NCI-H2196 (cell line): ENCODE measurements around the gene MYZAP.

Experiments
- DNase-seq: peaks from one replicate; lab custom pipeline; 2025; ENCODE audit not compliant: unreplicated experiment; lab: John Stamatoyannopoulos, UW

Gene MYZAP

GRCh38 chr15:57690341-57690966 is 98.8 kb downstream of the MYZAP start:
- DNase-seq = no peak

DNA sequence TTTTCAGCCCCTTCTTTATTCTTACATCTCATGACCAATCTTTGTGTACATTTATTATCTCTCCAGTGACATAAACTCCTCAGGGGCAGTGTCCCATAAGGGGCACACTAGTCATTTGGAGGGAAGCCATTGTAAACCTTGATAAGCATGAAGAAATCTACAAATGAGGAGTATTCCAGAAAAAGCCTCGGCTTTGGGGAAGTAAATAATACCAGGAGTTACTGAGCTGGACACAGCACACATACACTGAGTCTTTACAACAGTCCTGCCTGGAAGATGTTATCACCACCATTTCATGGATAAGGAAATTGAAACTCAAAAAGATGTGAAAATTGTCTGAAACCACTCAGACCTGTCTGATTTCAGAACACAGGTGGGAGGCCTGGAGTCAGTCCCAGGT is 99.4 kb downstream of the MYZAP start:
- no peak for DNase-seq

DNA sequence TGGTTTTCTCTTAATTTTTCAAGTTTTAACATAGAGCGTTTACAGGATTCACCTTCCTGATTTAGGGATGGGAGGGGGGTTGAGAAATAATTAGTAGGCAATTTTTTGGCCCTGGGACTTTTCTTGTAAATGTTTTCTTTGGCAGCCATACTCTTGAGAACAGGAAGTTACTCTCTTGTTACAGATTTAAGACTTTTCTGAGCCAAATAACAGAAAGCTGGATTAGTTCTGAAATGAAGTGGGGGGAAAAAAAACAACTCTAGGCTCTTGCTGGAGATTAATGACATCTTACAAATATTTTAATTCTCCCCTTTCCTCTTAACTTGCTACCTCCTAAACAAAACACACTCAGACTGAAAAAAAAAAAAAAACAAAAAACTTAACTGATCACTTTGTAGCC is 101.0 kb downstream of the MYZAP start:
- DNase-seq = no peak

GRCh38 chr15:57694279-57694678 is 102.6 kb downstream of the MYZAP start:
- DNase-seq = no peak

DNA sequence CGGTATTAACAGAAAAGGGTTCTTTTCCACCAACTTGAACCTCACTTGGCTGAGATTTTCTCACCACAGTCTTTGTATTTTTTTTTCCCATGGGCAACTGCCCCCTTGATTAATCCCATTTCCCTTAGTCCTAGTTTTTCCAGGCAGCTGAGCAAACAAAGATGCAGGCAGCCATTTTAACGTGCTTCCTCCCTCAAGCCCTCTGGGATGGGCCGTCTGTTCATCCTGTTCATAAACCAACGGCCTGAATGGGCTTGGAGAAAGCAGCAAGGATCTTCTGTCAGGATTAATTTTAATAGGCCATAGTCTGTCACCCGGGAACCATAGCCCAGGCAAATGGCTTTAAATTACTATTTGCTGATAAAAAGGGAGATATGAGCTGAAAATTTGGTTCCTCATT is 104.4 kb downstream of the MYZAP start:
- DNase-seq = no peak

DNA sequence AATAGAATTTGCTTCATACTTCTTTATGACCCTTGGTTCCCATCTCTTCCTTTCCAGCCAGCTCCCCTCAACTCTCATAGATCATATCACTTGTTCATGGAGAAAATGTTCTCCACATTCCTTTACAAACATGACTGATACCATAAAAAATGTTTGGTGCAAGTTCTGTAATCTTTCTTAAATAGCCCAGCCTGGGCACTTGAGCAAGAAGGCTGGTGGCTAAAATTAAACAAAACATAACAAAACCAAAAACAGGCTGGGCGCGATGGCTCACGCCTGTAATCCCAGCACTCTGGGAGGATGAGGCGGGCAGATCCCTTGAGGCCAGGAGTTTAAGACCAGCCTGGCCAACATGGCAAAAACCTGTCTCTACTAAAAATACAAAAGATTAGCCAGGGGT is 105.9 kb downstream of the MYZAP start:
- no peak for DNase-seq

DNA sequence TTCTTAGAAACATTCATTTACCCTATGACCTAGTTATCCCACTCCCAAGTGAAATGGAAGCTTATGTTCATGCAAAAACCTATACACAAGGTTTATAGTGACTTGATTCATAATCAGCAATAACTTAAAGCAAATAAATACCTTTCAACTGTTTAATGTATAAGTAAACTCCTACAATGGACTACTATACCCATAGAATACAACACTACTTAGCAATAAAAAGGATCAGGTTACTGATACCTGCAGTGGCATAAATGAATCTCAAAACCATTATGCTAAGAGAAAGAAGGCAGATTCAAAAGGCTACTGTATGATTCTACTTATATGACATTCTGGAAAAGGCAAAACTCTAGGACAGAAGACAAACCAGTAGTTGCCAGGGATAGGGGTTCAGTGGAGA is 106.5 kb downstream of the MYZAP start:
- no peak for DNase-seq

DNA sequence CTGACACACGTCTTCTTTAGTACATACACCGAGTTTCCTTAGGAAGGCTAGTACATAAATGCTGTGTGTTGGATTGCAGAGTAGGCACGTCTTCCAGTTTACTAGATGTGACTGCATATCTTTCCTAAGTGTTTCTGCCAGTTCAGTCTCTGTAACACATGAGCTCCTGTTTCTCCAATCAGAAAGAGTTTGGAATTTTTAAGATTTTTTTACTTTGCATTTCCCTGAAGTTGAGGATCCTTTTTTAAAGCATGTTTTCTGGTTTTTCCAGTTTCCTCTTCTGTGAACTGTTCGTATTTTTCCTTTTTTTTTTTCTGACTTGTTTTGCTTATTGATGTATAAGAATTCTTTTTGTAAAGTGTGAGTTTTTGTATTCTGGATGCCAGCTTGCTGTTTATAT is 107.3 kb downstream of the MYZAP start:
- DNase-seq = no peak

GRCh38 chr15:57703387-57703786 is 111.7 kb downstream of the MYZAP start:
- DNase-seq = no peak

GRCh38 chr15:57704441-57704840 is 112.7 kb downstream of the MYZAP start:
- no peak for DNase-seq

DNA sequence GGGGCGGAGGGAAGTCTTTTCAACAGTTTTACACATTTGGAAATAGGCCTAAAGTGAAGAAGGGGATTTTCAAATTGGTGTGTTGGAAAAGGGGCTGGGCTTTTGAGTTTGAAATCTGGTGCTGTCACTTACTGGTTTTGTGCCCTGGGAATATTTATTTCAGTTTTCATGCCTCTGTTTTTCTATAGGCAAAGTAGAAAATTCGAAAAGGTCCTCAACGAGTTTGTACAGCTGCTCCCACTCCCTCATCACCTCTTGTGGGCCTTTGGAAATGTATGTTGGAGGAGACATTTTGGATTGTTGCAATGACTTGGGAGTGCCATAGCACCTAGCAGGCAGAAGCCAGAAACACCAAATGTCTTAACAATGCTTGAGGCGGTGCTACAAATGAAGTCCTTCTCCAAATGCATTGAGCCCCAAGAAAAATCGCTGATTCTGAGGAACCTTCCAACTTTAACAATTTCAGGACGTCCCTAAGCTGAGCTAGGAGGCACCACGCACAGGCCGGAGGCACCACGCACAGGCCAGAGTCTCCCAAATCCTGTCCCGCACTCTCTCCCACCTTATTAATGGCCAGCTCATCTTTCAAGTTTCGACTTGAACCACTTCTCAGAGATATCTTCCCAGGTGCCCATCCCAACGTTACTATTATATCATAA is 114.2 kb downstream of the MYZAP start:
- no peak for DNase-seq

- peak; percentile 91 for DNase-seq
These were observed 114.9 kb downstream of the MYZAP start, which contains the start of gene POLR2M for GRCh38 chr15:57706405-57707209. TSS of gene POLR2M (plus strand) at chr15:57706714. CDS start at chr15:57706843, 129 bp downstream.

GRCh38 chr15:57708047-57708446 is 116.3 kb downstream of the MYZAP start:
- DNase-seq = no peak

DNA sequence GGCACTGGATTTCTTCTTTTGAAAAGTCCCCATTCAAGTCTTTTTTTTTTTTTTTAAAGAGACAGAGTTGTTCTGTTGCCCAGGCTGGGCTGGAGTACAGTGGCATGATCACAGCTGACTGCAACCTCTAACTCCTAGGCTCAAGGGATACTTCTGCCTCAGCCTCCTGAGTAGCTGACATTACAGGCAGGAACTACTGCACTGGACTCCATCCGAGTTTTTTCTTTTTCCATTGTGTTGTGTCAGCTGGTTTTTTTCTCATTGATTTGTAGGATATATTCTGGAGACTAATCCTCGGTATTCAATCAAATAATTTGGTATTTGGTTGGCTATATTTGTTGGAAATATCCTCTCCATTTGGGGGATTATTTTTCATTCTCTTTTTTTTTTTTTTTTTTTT is 126.6 kb downstream of the MYZAP start:
- DNase-seq = no peak

- DNase-seq = no peak
These were observed 129.2 kb downstream of the MYZAP start for GRCh38 chr15:57720867-57721266.

- no peak for DNase-seq
These were observed 134.7 kb downstream of the MYZAP start for GRCh38 chr15:57726411-57726810.

DNA sequence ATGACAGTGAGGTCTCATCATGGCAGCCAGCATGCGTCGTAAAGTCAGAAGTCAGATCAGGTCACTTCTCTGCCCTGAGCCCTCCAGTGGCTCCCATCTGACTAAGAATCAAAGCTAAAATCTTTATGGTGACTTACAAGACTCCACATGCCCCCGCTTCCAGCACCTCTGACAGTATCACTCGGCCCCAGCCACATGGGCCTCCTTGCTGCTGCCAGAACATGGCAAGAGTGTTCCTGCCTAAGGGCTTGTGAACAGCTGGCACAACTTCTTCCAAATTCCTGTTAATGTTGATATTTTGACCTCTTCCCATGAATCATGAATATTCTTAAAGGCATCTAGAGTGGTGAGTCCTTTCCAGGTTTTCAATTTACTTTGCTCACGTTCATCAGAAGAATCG is 135.3 kb downstream of the MYZAP start:
- no peak for DNase-seq

GRCh38 chr15:57728436-57728835 is 136.7 kb downstream of the MYZAP start:
- no peak for DNase-seq

- DNase-seq = no peak
These were observed 139.2 kb downstream of the MYZAP start for GRCh38 chr15:57730876-57731275.

GRCh38 chr15:57731530-57732103 is 139.9 kb downstream of the MYZAP start:
- no peak for DNase-seq

GRCh38 chr15:57732526-57733331 is 141.0 kb downstream of the MYZAP start:
- DNase-seq = peak; percentile 32
